HepG2 (cell line): ENCODE data around the gene AFF1. TPM values are rescaled to one million over a fixed set of nuclear protein-coding genes. Genes with fewer than 3 reads are reported as not detected.
A peak's percentile ranks its signal among the peaks of the same experiment; 100 is the strongest.

ENCODE experiments used
- ATAC-seq: fragments of 200-7000 bp; cut with Tn5 transposase; 3 replicates; pipeline ENCODE4 v1.9.1; 2020; ENCODE audit warnings: mild to moderate bottlenecking, moderate library complexity
- BruUV-seq: library from RNA; stranded (reverse); fragments of 400-500 nt; replicated peaks from 2 replicates; lab custom pipeline; 2021; lab: Mats Ljungman, UMichigan
- CTCF ChIA-PET: fragments of 300-600 bp; formaldehyde crosslinking; extraction: SDS; loops from one replicate; lab custom pipeline; 2021; ENCODE audit warnings: low total read pairs, inconsistent platforms, low intra/inter-chr PET ratio; lab: Yijun Ruan, JAX
- POLR2A ChIA-PET: fragments of 350-600 bp; sonication (Branson Sonifier 250); formaldehyde crosslinking; loops from one replicate; lab custom pipeline; 2020; ENCODE audit warnings: antibody characterized with exemption, inconsistent platforms; lab: Yijun Ruan, JAX
- DNase-seq: peaks from one replicate; pipeline ENCODE4 v3.0.0-alpha.2; 2015; ENCODE audit warnings: low spot score
- FAIRE-seq: peaks from 3 replicates; lab custom pipeline; 2011; peaks lifted over from hg19 to GRCh38; lab: Jason Lieb, UNC
- H2AFZ ChIP-seq: one replicate; pipeline ENCODE4 v1.6.1; 2011; ENCODE audit warnings: low read length, inconsistent platforms
- H3K27ac ChIP-seq: fragments of 300-600 bp; 3 replicates; pipeline ENCODE4 v1.8.0; 2011; ENCODE audit warnings: mixed run types, mild to moderate bottlenecking, mixed read lengths, low read length, inconsistent platforms; ENCODE audit not compliant: insufficient read depth; ENCODE audit errors: extremely low read length
- H3K27me3 ChIP-seq, 2 experiments: fragments of 200-600 bp in 1 of 2; 2 replicates in 1 of 2; 3 replicates in 1 of 2; pipeline versions ENCODE4 v1.6.0 to v1.8.0; 2011; ENCODE audit warnings: low read length in 2 of 2, mild to moderate bottlenecking in 2 of 2, moderate library complexity in 2 of 2, inconsistent platforms in 1 of 2; ENCODE audit not compliant: insufficient read depth in 2 of 2, control insufficient read depth in 1 of 2
- H3K36me3 ChIP-seq, 2 experiments: fragments of 200-600 bp in 1 of 2; replicated peaks in 1 of 2; 2 replicates in 1 of 2; 3 replicates in 1 of 2; pipeline versions ENCODE4 v1.5.1 to v1.8.0; 2011; ENCODE audit warnings: low read length in 2 of 2, inconsistent platforms in 1 of 2; ENCODE audit not compliant: insufficient read depth in 2 of 2, control insufficient read depth in 1 of 2
- H3K4me1 ChIP-seq: 2 replicates; pipeline ENCODE4 v1.5.1; 2012; ENCODE audit warnings: low read length, inconsistent platforms; ENCODE audit not compliant: insufficient read depth
- H3K4me2 ChIP-seq: 2 replicates; pipeline ENCODE4 v1.6.0; 2011; ENCODE audit warnings: low read depth, low read length, inconsistent platforms
- H3K4me3 ChIP-seq, 3 experiments: fragments of 200-600 bp in 1 of 3; sonication (generic), shearing (Covaris generic) in 1 of 3; replicated peaks in 1 of 3; 2 replicates each; pipeline ENCODE4 v1.5.1; 2011 to 2016; ENCODE audit warnings: low read length in 3 of 3, inconsistent platforms in 2 of 3, low read depth in 2 of 3, mild to moderate bottlenecking in 2 of 3, control low read depth in 1 of 3, mixed read lengths in 1 of 3; ENCODE audit not compliant: insufficient read depth in 1 of 3
- H3K79me2 ChIP-seq: one replicate; pipeline ENCODE4 v1.6.1; 2011; ENCODE audit warnings: low read length, inconsistent platforms; ENCODE audit not compliant: insufficient read depth
- H3K9ac ChIP-seq: 2 replicates; pipeline ENCODE4 v1.6.0; 2011; ENCODE audit warnings: mild to moderate bottlenecking, low read depth, low read length, inconsistent platforms; ENCODE audit not compliant: insufficient read depth
- H3K9me3 ChIP-seq: 2 replicates; pipeline ENCODE4 v1.5.1; 2012; ENCODE audit warnings: mild to moderate bottlenecking, low read length
- H4K20me1 ChIP-seq: 2 replicates; pipeline ENCODE4 v1.6.0; 2011; ENCODE audit warnings: inconsistent platforms, mild to moderate bottlenecking, low read length, moderate library complexity; ENCODE audit not compliant: insufficient read depth
- CREB3 ChIP-seq: sonication (generic); formaldehyde crosslinking; IDR thresholded peaks from 2 replicates; pipeline ENCODE4 v1.5.0; 2020; ENCODE audit warnings: missing genetic modification reagents
- HHEX ChIP-seq: IDR thresholded peaks from 2 replicates; pipeline ENCODE4 v1.6.1; 2016; ENCODE audit warnings: control low read depth
- HNF1A ChIP-seq, 2 experiments: sonication (generic) in 1 of 2; formaldehyde crosslinking in 1 of 2; IDR thresholded peaks; 2 replicates each; pipeline versions ENCODE4 v1.4.0 to v1.6.1; 2016 to 2020; ENCODE audit warnings: borderline replicate concordance in 1 of 2, low read depth in 1 of 2, mild to moderate bottlenecking in 1 of 2, missing genetic modification reagents in 1 of 2
- KDM2A ChIP-seq: sonication (generic); formaldehyde crosslinking; IDR thresholded peaks from 2 replicates; pipeline ENCODE4 v1.4.0; 2020; ENCODE audit warnings: low read depth, missing genetic modification reagents, borderline replicate concordance
- LCORL ChIP-seq, 2 experiments: fragments of 450-650 bp in 1 of 2; sonication (generic) in 1 of 2; formaldehyde crosslinking in 1 of 2; IDR thresholded peaks; 2 replicates each; pipeline versions ENCODE4 v1.5.0 to v1.6.1; 2017 to 2020; ENCODE audit warnings: antibody characterized with exemption in 1 of 2, missing genetic modification reagents in 1 of 2
- SCMH1 ChIP-seq: sonication (generic); formaldehyde crosslinking; IDR thresholded peaks from 2 replicates; pipeline ENCODE4 v1.9.0; 2021; ENCODE audit warnings: missing genetic modification reagents, mild to moderate bottlenecking, borderline replicate concordance
- ZFP36 ChIP-seq: fragments of 150-350 bp; IDR thresholded peaks from 2 replicates; pipeline ENCODE4 v1.6.1; 2018; ENCODE audit warnings: borderline replicate concordance, low read length, low read depth; ENCODE audit not compliant: partially characterized antibody
- ZNF180 ChIP-seq: sonication (generic); formaldehyde crosslinking; IDR thresholded peaks from 2 replicates; pipeline ENCODE4 v1.4.0; 2020; ENCODE audit warnings: low read depth, missing genetic modification reagents, borderline replicate concordance
- ZNF383 ChIP-seq: sonication (generic); formaldehyde crosslinking; IDR thresholded peaks from 2 replicates; pipeline ENCODE4 v1.4.0; 2020; ENCODE audit warnings: missing genetic modification reagents, mild to moderate bottlenecking, borderline replicate concordance
- ZNF609 ChIP-seq: sonication (generic); formaldehyde crosslinking; IDR thresholded peaks from 2 replicates; pipeline ENCODE4 v1.4.0; 2020; ENCODE audit warnings: mild to moderate bottlenecking, missing genetic modification reagents, borderline replicate concordance
- ZNF720 ChIP-seq: sonication (generic); formaldehyde crosslinking; IDR thresholded peaks from 2 replicates; pipeline ENCODE4 v1.4.0; 2020; ENCODE audit warnings: missing genetic modification reagents
- ZNF790 ChIP-seq: sonication (generic); formaldehyde crosslinking; IDR thresholded peaks from 2 replicates; pipeline ENCODE4 v1.8.0; 2022; ENCODE audit warnings: missing genetic modification reagents, mild to moderate bottlenecking, borderline replicate concordance
- WGBS: methylation state at CpG from one replicate; pipeline ENCODE4 v1.1.6; 2017; ENCODE audit warnings: low lambda C conversion rate; 5-methylcytosine and 5-hydroxymethylcytosine counted together
- in situ Hi-C: cut with HindIII; loops from 2 replicates; pipeline ENCODE4 v1.10.0; 2017; ENCODE audit warnings: low pct_unique_long_range_greater_than_20kb; ENCODE audit not compliant: extremely low pct_ligation_motif_present
- intact Hi-C: fragments of 100-400 bp; cut with micrococcal nuclease; formaldehyde crosslinking; loops from one replicate; pipeline ENCODE4 v1.10.0; 2022; ENCODE audit not compliant: unreplicated experiment
- polyA plus RNA-seq, 8 experiments: library from polyadenylated mRNA; depleted of rRNA in 3 of 8; stranded (reverse) in 7 of 8; unstranded in 1 of 8; fragments of >200 nt; fragmentation: Illumina TruSeq in 4 of 8; extraction: Trizol in 4 of 8; gene quantifications; 2 replicates each; pipeline versions ENCODE4 v1.2.1 to v1.2.3, GENCODE V29; 2011 to 2016; ENCODE audit warnings: low read depth in 4 of 8, missing spikeins in 1 of 8, mixed read lengths in 1 of 8; ENCODE audit not compliant: insufficient read depth in 1 of 8
- total RNA-seq, 5 experiments: library from RNA; depleted of rRNA; stranded (reverse); fragments of >200 nt; fragmentation: Illumina TruSeq; extraction: Trizol; gene quantifications; 2 replicates each; pipeline ENCODE4 v1.2.3, GENCODE V29; 2016; ENCODE audit warnings: low read depth in 1 of 5

Gene AFF1
- total and polyA plus RNA-seq, 2 of the 13 experiments (the other 11 are each of a cell fraction or from before 2014, with no cell fraction given), result 15.5 to 15.9 TPM

- in situ Hi-C loops (no loop called here), intact Hi-C loops (no loop called here)
- no peaks in the 10 kb centered on the region for H3K27me3 ChIP-seq
- H3K4me3 ChIP-seq, result no peak overlapping the region
- ChIA-PET POLR2A (no interaction called here), CTCF (no interaction called here)
- WGBS, result 76% methylated on average over 3 of the region's 4 CpGs
- peaks cover 53% of the 10 kb centered on the region for H3K79me2 ChIP-seq
- no TSS peak for BruUV-seq
- no peak overlapping the region for H2AFZ ChIP-seq
- no peaks in the 10 kb centered on the region for H3K9me3 ChIP-seq
- H3K36me3 ChIP-seq, result peaks cover 5 to 19% of the 10 kb centered on the region in 2 experiments; a peak in 4 of 5 replicates
- peak; percentile 43; the same call in 2 of the 3 replicates for ATAC-seq
- no peak overlapping the region for H3K27ac ChIP-seq
- H3K4me1 ChIP-seq, result peaks cover 31% of the 10 kb centered on the region
- peaks cover 36% of the 10 kb centered on the region for H4K20me1 ChIP-seq
- no peak overlapping the region for H3K9ac ChIP-seq
- DNase-seq, result no peak
- FAIRE-seq, result no peak
- H3K4me2 ChIP-seq, result no peak overlapping the region
- no peak for TF ChIP-seq KDM2A (CRISPR knock-in tag)
- no peak for TF ChIP-seq ZNF609 (CRISPR knock-in tag)
- TF ChIP-seq LCORL (IDR thresholded peaks at IDR 0.05), result no peak
- TF ChIP-seq LCORL (CRISPR knock-in tag; IDR thresholded peaks at IDR 0.05), result no peak
- no peak for TF ChIP-seq HHEX (CRISPR knock-in tag)
- TF ChIP-seq ZNF790 (CRISPR knock-in tag), result no peak
- TF ChIP-seq HNF1A (IDR thresholded peaks at IDR 0.05; ENCODE audit: low read depth), result no peak
- TF ChIP-seq HNF1A (CRISPR knock-in tag; IDR thresholded peaks at IDR 0.05; ENCODE audit: borderline replicate concordance), result no peak
- TF ChIP-seq ZNF180 (CRISPR knock-in tag), result no peak
- no peak for TF ChIP-seq ZNF383 (CRISPR knock-in tag)
- TF ChIP-seq ZFP36, result no peak
- no peak for TF ChIP-seq SCMH1 (CRISPR knock-in tag)
- TF ChIP-seq ZNF720 (CRISPR knock-in tag), result no peak
- TF ChIP-seq CREB3, result no peak
Measured at GRCh38 chr4:87042986-87043820, 108.4 kb downstream of the AFF1 start.
